Liver (tissue), 3 donors: ENCODE measurements around the gene AURKB.

Experiments
- CTCF ChIP-seq: fragments of 150-350 bp; IDR thresholded peaks from 2 replicates; pipeline ENCODE4 v1.5.1; 2017; ENCODE audit warnings: improper control_type of control experiment, low read depth, low read length; ENCODE audit not compliant: missing input control
- JUND ChIP-seq, 2 donors: IDR thresholded peaks; 2 replicates each; pipeline ENCODE4 v1.6.1; 2016; ENCODE audit warnings: antibody characterized with exemption in 2 of 2
- MAX ChIP-seq: IDR thresholded peaks from 2 replicates; pipeline ENCODE4 v1.6.1; 2016; ENCODE audit warnings: antibody characterized with exemption
- NR2F2 ChIP-seq: IDR thresholded peaks from 2 replicates; pipeline ENCODE4 v1.6.1; 2016; ENCODE audit warnings: antibody characterized with exemption
- RXRA ChIP-seq, 2 donors: IDR thresholded peaks; 2 replicates each; pipeline ENCODE4 v1.6.1; 2017 to 2018; ENCODE audit warnings: antibody characterized with exemption in 2 of 2, mild to moderate bottlenecking in 1 of 2
- YY1 ChIP-seq: IDR thresholded peaks from 2 replicates; pipeline ENCODE4 v1.6.1; 2016; ENCODE audit warnings: antibody characterized with exemption, mild to moderate bottlenecking
- TF ChIP-seq, protein P1 (sequence below): IDR thresholded peaks from 2 replicates; pipeline ENCODE4 v1.6.1; 2016; ENCODE audit warnings: antibody characterized with exemption, mild to moderate bottlenecking
- donor health status: healthy.
- donor health status: healthy.

GRCh38 chr17:8227238-8227581 is 16.8 kb upstream of the AURKB start:
- no peak for TF ChIP-seq CTCF
- TF ChIP-seq RXRA (IDR thresholded peaks at IDR 0.05) = no peak
- no peak for TF ChIP-seq MAX
- no peak for TF ChIP-seq JUND (IDR thresholded peaks at IDR 0.05)
- no peak for TF ChIP-seq NR2F2
- no peak for TF ChIP-seq YY1
- TF ChIP-seq, protein P1, sequence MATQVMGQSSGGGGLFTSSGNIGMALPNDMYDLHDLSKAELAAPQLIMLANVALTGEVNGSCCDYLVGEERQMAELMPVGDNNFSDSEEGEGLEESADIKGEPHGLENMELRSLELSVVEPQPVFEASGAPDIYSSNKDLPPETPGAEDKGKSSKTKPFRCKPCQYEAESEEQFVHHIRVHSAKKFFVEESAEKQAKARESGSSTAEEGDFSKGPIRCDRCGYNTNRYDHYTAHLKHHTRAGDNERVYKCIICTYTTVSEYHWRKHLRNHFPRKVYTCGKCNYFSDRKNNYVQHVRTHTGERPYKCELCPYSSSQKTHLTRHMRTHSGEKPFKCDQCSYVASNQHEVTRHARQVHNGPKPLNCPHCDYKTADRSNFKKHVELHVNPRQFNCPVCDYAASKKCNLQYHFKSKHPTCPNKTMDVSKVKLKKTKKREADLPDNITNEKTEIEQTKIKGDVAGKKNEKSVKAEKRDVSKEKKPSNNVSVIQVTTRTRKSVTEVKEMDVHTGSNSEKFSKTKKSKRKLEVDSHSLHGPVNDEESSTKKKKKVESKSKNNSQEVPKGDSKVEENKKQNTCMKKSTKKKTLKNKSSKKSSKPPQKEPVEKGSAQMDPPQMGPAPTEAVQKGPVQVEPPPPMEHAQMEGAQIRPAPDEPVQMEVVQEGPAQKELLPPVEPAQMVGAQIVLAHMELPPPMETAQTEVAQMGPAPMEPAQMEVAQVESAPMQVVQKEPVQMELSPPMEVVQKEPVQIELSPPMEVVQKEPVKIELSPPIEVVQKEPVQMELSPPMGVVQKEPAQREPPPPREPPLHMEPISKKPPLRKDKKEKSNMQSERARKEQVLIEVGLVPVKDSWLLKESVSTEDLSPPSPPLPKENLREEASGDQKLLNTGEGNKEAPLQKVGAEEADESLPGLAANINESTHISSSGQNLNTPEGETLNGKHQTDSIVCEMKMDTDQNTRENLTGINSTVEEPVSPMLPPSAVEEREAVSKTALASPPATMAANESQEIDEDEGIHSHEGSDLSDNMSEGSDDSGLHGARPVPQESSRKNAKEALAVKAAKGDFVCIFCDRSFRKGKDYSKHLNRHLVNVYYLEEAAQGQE = no peak
